Neural progenitor cell (in vitro differentiated cells): ENCODE data around the gene ATOH8. TPM values are rescaled to one million over a fixed set of nuclear protein-coding genes. Genes with fewer than 3 reads are reported as not detected.

ENCODE experiments used
- DNase-seq: peaks from one replicate; pipeline ENCODE4 v3.0.0-alpha.2; 2016; ENCODE audit warnings: low spot score
- H2AFZ ChIP-seq: fragments of 200-600 bp; sonication (generic); replicated peaks from 2 replicates; pipeline ENCODE4 v1.6.1; 2016; ENCODE audit warnings: antibody characterized with exemption
- H3F3A ChIP-seq: fragments of 200-600 bp; sonication (generic); 2 replicates; pipeline ENCODE4 v1.6.1; 2016; ENCODE audit warnings: antibody characterized with exemption, low read depth
- H3K27ac ChIP-seq: fragments of 200-600 bp; sonication (generic); 2 replicates; pipeline ENCODE4 v1.5.1; 2016; ENCODE audit warnings: mild to moderate bottlenecking
- H3K27me3 ChIP-seq: fragments of 200-600 bp; sonication (generic); 2 replicates; pipeline ENCODE4 v1.6.1; 2016; ENCODE audit warnings: mild to moderate bottlenecking, moderate library complexity
- H3K36me3 ChIP-seq: fragments of 200-600 bp; sonication (generic); 2 replicates; pipeline ENCODE4 v1.5.1; 2016
- H3K4me1 ChIP-seq: fragments of 200-600 bp; sonication (generic); 2 replicates; pipeline ENCODE4 v1.6.1; 2016; ENCODE audit warnings: mixed run types
- H3K4me2 ChIP-seq: fragments of 200-600 bp; sonication (generic); 2 replicates; pipeline ENCODE4 v1.6.1; 2016
- H3K4me3 ChIP-seq: fragments of 200-600 bp; sonication (generic); 2 replicates; pipeline ENCODE4 v1.5.1; 2016
- H3K79me2 ChIP-seq: fragments of 200-600 bp; sonication (generic); 2 replicates; pipeline ENCODE4 v1.6.1; 2016; ENCODE audit warnings: low read depth
- H3K9ac ChIP-seq: fragments of 200-600 bp; sonication (generic); 2 replicates; pipeline ENCODE4 v1.6.1; 2016
- H3K9me3 ChIP-seq: fragments of 200-600 bp; sonication (generic); 2 replicates; pipeline ENCODE4 v1.5.1; 2016; ENCODE audit warnings: low read depth
- H4K20me1 ChIP-seq: fragments of 200-600 bp; sonication (generic); 2 replicates; pipeline ENCODE4 v1.6.1; 2016; ENCODE audit warnings: low read depth
- H3K27ac Mint-ChIP-seq: 3 replicates; pipeline ENCODE4 v1.8.0; 2021; ENCODE audit warnings: mixed read lengths
- H3K27me3 Mint-ChIP-seq: 2 replicates; pipeline ENCODE4 v1.8.0; 2022; ENCODE audit warnings: low read depth, mild to moderate bottlenecking, inconsistent platforms, moderate library complexity, mixed read lengths; ENCODE audit not compliant: insufficient read depth
- H3K36me3 Mint-ChIP-seq: 3 replicates; pipeline ENCODE4 v1.8.0; 2021; ENCODE audit warnings: mixed read lengths
- H3K4me1 Mint-ChIP-seq: 3 replicates; pipeline ENCODE4 v1.8.0; 2021; ENCODE audit warnings: mixed read lengths
- H3K4me3 Mint-ChIP-seq: 3 replicates; pipeline ENCODE4 v1.8.0; 2021; ENCODE audit warnings: mild to moderate bottlenecking, moderate library complexity, mixed read lengths
- H3K9me3 Mint-ChIP-seq: 3 replicates; pipeline ENCODE4 v1.8.0; 2020; ENCODE audit warnings: mixed read lengths
- CTCF ChIP-seq: fragments of 200-600 bp; sonication (generic); IDR thresholded peaks from 2 replicates; pipeline ENCODE4 v1.5.1; 2017; ENCODE audit warnings: antibody characterized with exemption, mild to moderate bottlenecking
- EZH2 ChIP-seq: fragments of 200-600 bp; sonication (generic); IDR thresholded peaks from 2 replicates; pipeline ENCODE4 v1.6.1; 2017; ENCODE audit warnings: antibody characterized with exemption, mild to moderate bottlenecking, moderate library complexity
- EZH2phosphoT487 ChIP-seq: fragments of 200-600 bp; sonication (generic); IDR thresholded peaks from 2 replicates; pipeline ENCODE4 v1.6.1; 2017; ENCODE audit warnings: antibody characterized with exemption
- total RNA-seq: library from RNA; depleted of rRNA; stranded (reverse); fragments of >200 nt; gene quantifications from 2 replicates; pipeline ENCODE4 v1.2.3, GENCODE V29; 2015; ENCODE audit warnings: low replicate concordance

The ATOH8 gene
- total RNA-seq, 1 donor from 2014 or later, result not detected

- H3K36me3 Mint-ChIP-seq, result no peaks in the 10 kb centered on the region
- H3K79me2 ChIP-seq, result no peaks in the 10 kb centered on the region
- H3K9ac ChIP-seq, result no peak overlapping the region
- no peak overlapping the region for H3K4me3 Mint-ChIP-seq
- no peaks in the 10 kb centered on the region for H3K9me3 Mint-ChIP-seq
- H3K27ac Mint-ChIP-seq, result peak overlapping the region; percentile 95
- no peaks in the 10 kb centered on the region for H4K20me1 ChIP-seq
- H3K36me3 ChIP-seq, result no peaks in the 10 kb centered on the region
- no peak overlapping the region for H2AFZ ChIP-seq
- no peak overlapping the region for H3K4me3 ChIP-seq
- no peaks in the 10 kb centered on the region for H3K27me3 ChIP-seq
- peaks cover 4% of the 10 kb centered on the region for H3K27me3 Mint-ChIP-seq
- no peak for TF ChIP-seq EZH2
- H3K4me2 ChIP-seq, result no peak overlapping the region
- DNase-seq, result no peak
- peaks cover 65% of the 10 kb centered on the region for H3K4me1 Mint-ChIP-seq
- H3K4me1 ChIP-seq, result peaks cover 13% of the 10 kb centered on the region
- no peak overlapping the region for H3K27ac ChIP-seq
- peaks cover 8% of the 10 kb centered on the region for H3F3A ChIP-seq
- no peaks in the 10 kb centered on the region for H3K9me3 ChIP-seq
These were observed 41.7 kb downstream of the ATOH8 start for GRCh38 chr2:85795331-85796045.

- no peak overlapping the region for H3K27ac ChIP-seq
- no peak overlapping the region for H2AFZ ChIP-seq
- DNase-seq, result no peak
- H3K27me3 ChIP-seq, result no peaks in the 10 kb centered on the region
- peaks cover 60% of the 10 kb centered on the region for H3K4me1 Mint-ChIP-seq
- no peak overlapping the region for H3K4me2 ChIP-seq
- H3F3A ChIP-seq, result peaks cover 8% of the 10 kb centered on the region
- peak overlapping the region; percentile 95 for H3K27ac Mint-ChIP-seq
- H3K9me3 ChIP-seq, result no peaks in the 10 kb centered on the region
- no peaks in the 10 kb centered on the region for H3K36me3 Mint-ChIP-seq
- H4K20me1 ChIP-seq, result no peaks in the 10 kb centered on the region
- peaks cover 5% of the 10 kb centered on the region for H3K27me3 Mint-ChIP-seq
- peaks cover 1% of the 10 kb centered on the region for H3K9me3 Mint-ChIP-seq
- H3K4me3 ChIP-seq, result no peak overlapping the region
- H3K9ac ChIP-seq, result no peak overlapping the region
- no peaks in the 10 kb centered on the region for H3K79me2 ChIP-seq
- peaks cover 13% of the 10 kb centered on the region for H3K4me1 ChIP-seq
- no peak for TF ChIP-seq EZH2
- no peak for TF ChIP-seq EZH2phosphoT487
- no peaks in the 10 kb centered on the region for H3K36me3 ChIP-seq
- no peak overlapping the region for H3K4me3 Mint-ChIP-seq
These were observed 42.2 kb downstream of the ATOH8 start for GRCh38 chr2:85796046-85796340.

- Histone ChIP-seq H4K20me1 (no peaks in the 10 kb centered on the region), H3K27ac (no peak overlapping the region), H3K9me3 (no peaks in the 10 kb centered on the region), H2AFZ (no peak overlapping the region), H3K9ac (no peak overlapping the region), H3K4me3 (no peak overlapping the region), H3K36me3 (no peaks in the 10 kb centered on the region), H3K4me2 (peak overlapping the region; percentile 35), H3K27me3 (no peaks in the 10 kb centered on the region), H3F3A (peaks cover 8% of the 10 kb centered on the region), H3K4me1 (peaks cover 13% of the 10 kb centered on the region), H3K79me2 (no peaks in the 10 kb centered on the region)
- Mint-ChIP-seq H3K9me3 (peaks cover 4% of the 10 kb centered on the region), H3K4me3 (peak overlapping the region; percentile 63), H3K27ac (peak overlapping the region; percentile 95), H3K27me3 (peaks cover 9% of the 10 kb centered on the region), H3K36me3 (no peaks in the 10 kb centered on the region), H3K4me1 (peaks cover 55% of the 10 kb centered on the region)
- DNase-seq, result peak; percentile 67
- TF ChIP-seq EZH2phosphoT487 (no peak), CTCF (no peak), EZH2 (no peak)
These were observed 42.8 kb downstream of the ATOH8 start for GRCh38 chr2:85796341-85797262.

- H3K9me3 Mint-ChIP-seq, result peaks cover 7% of the 10 kb centered on the region
- peak overlapping the region; percentile 87 for H3K27ac Mint-ChIP-seq
- H3K27me3 ChIP-seq, result no peaks in the 10 kb centered on the region
- H2AFZ ChIP-seq, result no peak overlapping the region
- H3K4me1 Mint-ChIP-seq, result peaks cover 49% of the 10 kb centered on the region
- H3K36me3 Mint-ChIP-seq, result no peaks in the 10 kb centered on the region
- no peaks in the 10 kb centered on the region for H3K36me3 ChIP-seq
- H3K79me2 ChIP-seq, result no peaks in the 10 kb centered on the region
- peak overlapping the region; percentile 63 for H3K4me3 Mint-ChIP-seq
- H4K20me1 ChIP-seq, result no peaks in the 10 kb centered on the region
- no peaks in the 10 kb centered on the region for H3K9me3 ChIP-seq
- H3K27ac ChIP-seq, result no peak overlapping the region
- H3K4me2 ChIP-seq, result peak overlapping the region; percentile 35
- H3K4me3 ChIP-seq, result no peak overlapping the region
- DNase-seq, result no peak
- H3K9ac ChIP-seq, result no peak overlapping the region
- TF ChIP-seq EZH2 (no peak), CTCF (no peak), EZH2phosphoT487 (no peak)
- peaks cover 9% of the 10 kb centered on the region for H3K27me3 Mint-ChIP-seq
- H3F3A ChIP-seq, result peaks cover 8% of the 10 kb centered on the region
- H3K4me1 ChIP-seq, result peaks cover 13% of the 10 kb centered on the region
These were observed 43.5 kb downstream of the ATOH8 start for GRCh38 chr2:85797263-85797660.
